ENCODE measurements around the gene LY6G6C.

- TF ChIP-seq EZH2phosphoT487 (IDR thresholded peaks at IDR 0.05; ENCODE audit: borderline replicate concordance, low read length) (no peak), CTCF (IDR thresholded peaks at IDR 0.05; ENCODE audit: low read depth, low read length, poor library complexity, severe bottlenecking) (no peak)
These were observed 3.3 kb downstream of the LY6G6C start for GRCh38 chr6:31718265-31718664.
